WTC11 (cell line): ENCODE measurements around the gene RGL4. TPM values are rescaled to one million over a fixed set of nuclear protein-coding genes. Genes with fewer than 3 reads are reported as not detected.

ENCODE experiments used
- CBFB ChIP-seq: sonication (generic); formaldehyde crosslinking; IDR thresholded peaks from 2 replicates; pipeline ENCODE4 v1.8.1; 2022; ENCODE audit warnings: mild to moderate bottlenecking, low read depth, missing genetic modification reagents
- EMX1 ChIP-seq: fragments of 250-450 bp; sonication (Bioruptor Pico); IDR thresholded peaks from 2 replicates; pipeline ENCODE4 v1.8.0; 2021; ENCODE audit warnings: mild to moderate bottlenecking
- ESRRA ChIP-seq: sonication (generic); formaldehyde crosslinking; IDR thresholded peaks from 2 replicates; pipeline ENCODE4 v1.8.1; 2022; ENCODE audit warnings: mild to moderate bottlenecking, missing genetic modification reagents, borderline replicate concordance
- GRHL2 ChIP-seq: fragments of 250-450 bp; sonication (Bioruptor Pico); IDR thresholded peaks from 2 replicates; pipeline ENCODE4 v1.8.0; 2022; ENCODE audit warnings: mild to moderate bottlenecking, moderate library complexity; ENCODE audit not compliant: insufficient replicate concordance, severe bottlenecking
- JUN ChIP-seq: sonication (generic); formaldehyde crosslinking; IDR thresholded peaks from 2 replicates; pipeline ENCODE4 v1.8.0; 2023; ENCODE audit warnings: mild to moderate bottlenecking, missing genetic modification reagents
- KAT7 ChIP-seq: sonication (generic); formaldehyde crosslinking; IDR thresholded peaks from 2 replicates; pipeline ENCODE4 v1.8.1; 2023; ENCODE audit warnings: missing genetic modification reagents, mild to moderate bottlenecking, borderline replicate concordance
- MXD4 ChIP-seq: fragments of 250-450 bp; sonication (Bioruptor Pico); IDR thresholded peaks from 2 replicates; pipeline ENCODE4 v1.8.0; 2021; ENCODE audit warnings: mild to moderate bottlenecking, moderate library complexity, borderline replicate concordance
- NFE2L1 ChIP-seq: sonication (generic); formaldehyde crosslinking; IDR thresholded peaks from 2 replicates; pipeline ENCODE4 v1.8.1; 2023; ENCODE audit warnings: missing genetic modification reagents
- NR3C1 ChIP-seq: sonication (generic); formaldehyde crosslinking; conservative IDR thresholded peaks from 2 replicates; pipeline ENCODE4 v1.8.1; 2023; ENCODE audit warnings: low read depth, mild to moderate bottlenecking, missing genetic modification reagents
- RORB ChIP-seq: fragments of 250-450 bp; sonication (Bioruptor Pico); IDR thresholded peaks from 2 replicates; pipeline ENCODE4 v1.9.0; 2021; ENCODE audit warnings: mild to moderate bottlenecking
- SMAD3 ChIP-seq: sonication (generic); formaldehyde crosslinking; IDR thresholded peaks from 2 replicates; pipeline ENCODE4 v1.8.0; 2022; ENCODE audit warnings: missing genetic modification reagents, mild to moderate bottlenecking, borderline replicate concordance
- SMAD4 ChIP-seq: sonication (generic); formaldehyde crosslinking; IDR thresholded peaks from 2 replicates; pipeline ENCODE4 v1.8.0; 2022; ENCODE audit warnings: mild to moderate bottlenecking, missing genetic modification reagents
- ZBTB21 ChIP-seq: sonication (generic); formaldehyde crosslinking; IDR thresholded peaks from 2 replicates; pipeline ENCODE4 v1.8.1; 2023; ENCODE audit warnings: mild to moderate bottlenecking, missing genetic modification reagents, borderline replicate concordance
- ZNF121 ChIP-seq: sonication (generic); formaldehyde crosslinking; IDR thresholded peaks from 2 replicates; pipeline ENCODE4 v1.8.0; 2023; ENCODE audit warnings: missing genetic modification reagents
- ZNF138 ChIP-seq: sonication (generic); formaldehyde crosslinking; conservative IDR thresholded peaks from 2 replicates; pipeline ENCODE4 v1.8.1; 2022; ENCODE audit warnings: mild to moderate bottlenecking, moderate library complexity, missing genetic modification reagents
- ZNF232 ChIP-seq: sonication (generic); formaldehyde crosslinking; IDR thresholded peaks from 2 replicates; pipeline ENCODE4 v1.8.0; 2022; ENCODE audit warnings: mild to moderate bottlenecking, missing genetic modification reagents
- ZNF263 ChIP-seq: sonication (generic); formaldehyde crosslinking; IDR thresholded peaks from 2 replicates; pipeline ENCODE4 v1.8.1; 2022; ENCODE audit warnings: low read depth, mild to moderate bottlenecking, moderate library complexity, missing genetic modification reagents
- ZNF423 ChIP-seq: fragments of 250-450 bp; sonication (Bioruptor Pico); IDR thresholded peaks from 2 replicates; pipeline ENCODE4 v2.1.2; 2022; ENCODE audit warnings: mild to moderate bottlenecking, moderate library complexity
- total RNA-seq: library from RNA; stranded (reverse); gene quantifications from 3 replicates; pipeline ENCODE4 v1.2.3, GENCODE V29; 2021
- TF ChIP-seq, protein P1 (sequence below): sonication (generic); formaldehyde crosslinking; IDR thresholded peaks from 2 replicates; pipeline ENCODE4 v1.8.1; 2023; ENCODE audit warnings: mild to moderate bottlenecking, missing genetic modification reagents, borderline replicate concordance
- TF ChIP-seq, protein P2 (sequence below): fragments of 250-450 bp; sonication (Bioruptor Pico); IDR thresholded peaks from 2 replicates; pipeline ENCODE4 v1.9.0; 2021; ENCODE audit warnings: mild to moderate bottlenecking, borderline replicate concordance
- TF ChIP-seq, protein P3 (sequence below): sonication (generic); formaldehyde crosslinking; IDR thresholded peaks from 2 replicates; pipeline ENCODE4 v1.8.0; 2022; ENCODE audit warnings: mild to moderate bottlenecking, missing genetic modification reagents
- TF ChIP-seq, protein P4 (sequence below): sonication (generic); formaldehyde crosslinking; IDR thresholded peaks from 2 replicates; pipeline ENCODE4 v1.8.1; 2022; ENCODE audit warnings: mild to moderate bottlenecking, moderate library complexity, missing genetic modification reagents
- TF ChIP-seq, protein P5 (sequence below): sonication (generic); formaldehyde crosslinking; IDR thresholded peaks from 2 replicates; pipeline ENCODE4 v1.8.0; 2022; ENCODE audit warnings: mild to moderate bottlenecking, missing genetic modification reagents
- TF ChIP-seq, protein P6 (sequence below): sonication (generic); formaldehyde crosslinking; IDR thresholded peaks from 2 replicates; pipeline ENCODE4 v1.8.1; 2022; ENCODE audit warnings: missing genetic modification reagents, borderline replicate concordance

RGL4 gene
- total RNA-seq, 1 experiment from 2014 or later: not detected

DNA sequence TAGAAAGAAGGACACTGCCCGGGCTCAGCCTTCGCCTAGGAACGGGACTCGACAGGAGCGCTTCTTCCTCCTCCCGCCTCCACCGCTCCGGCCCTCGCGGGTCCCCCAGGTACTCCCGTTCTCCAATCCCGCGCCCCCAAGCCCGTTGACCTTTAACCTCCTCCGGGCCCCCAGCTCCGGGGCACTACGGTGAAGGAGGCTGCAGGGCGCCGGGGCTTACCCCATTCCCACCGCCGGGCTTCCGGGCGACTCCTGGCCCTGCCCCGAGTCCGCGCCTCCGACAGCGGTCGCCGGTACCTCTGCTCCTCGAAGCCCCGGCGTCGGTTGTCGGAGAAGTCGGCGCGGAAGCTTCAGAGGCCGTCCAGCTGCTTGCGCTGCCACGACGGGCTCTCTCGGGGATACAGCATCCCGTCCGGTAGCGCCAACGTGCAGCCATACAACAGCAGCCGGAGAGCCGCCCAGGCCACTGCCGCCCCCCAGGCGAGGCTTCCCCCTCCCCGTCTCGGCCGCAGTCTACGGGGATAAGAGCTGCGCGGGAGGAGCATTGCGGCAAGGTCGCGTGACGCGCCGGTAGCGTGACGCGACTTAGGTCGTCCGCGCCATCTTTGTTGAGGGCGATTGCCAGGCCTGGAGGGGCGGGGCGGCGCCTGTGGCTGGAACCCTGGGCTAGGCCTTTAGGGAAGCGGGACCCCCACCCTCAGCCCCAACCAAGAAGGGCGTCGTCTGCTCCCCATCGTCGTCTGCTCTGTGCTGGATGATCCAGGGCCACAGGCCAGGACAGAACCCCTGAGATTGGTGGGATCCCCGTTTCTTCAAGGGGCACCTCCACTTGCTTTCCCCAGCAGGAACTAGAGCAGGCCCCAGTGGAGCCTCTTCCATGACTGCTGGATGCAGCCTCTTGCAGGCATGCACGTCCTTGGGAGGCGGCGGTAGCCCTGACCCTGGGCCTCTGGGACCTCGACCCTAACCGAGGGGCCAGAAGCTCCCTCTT is 26.3 kb downstream of the RGL4 start (continued):
- TF ChIP-seq, protein P1, sequence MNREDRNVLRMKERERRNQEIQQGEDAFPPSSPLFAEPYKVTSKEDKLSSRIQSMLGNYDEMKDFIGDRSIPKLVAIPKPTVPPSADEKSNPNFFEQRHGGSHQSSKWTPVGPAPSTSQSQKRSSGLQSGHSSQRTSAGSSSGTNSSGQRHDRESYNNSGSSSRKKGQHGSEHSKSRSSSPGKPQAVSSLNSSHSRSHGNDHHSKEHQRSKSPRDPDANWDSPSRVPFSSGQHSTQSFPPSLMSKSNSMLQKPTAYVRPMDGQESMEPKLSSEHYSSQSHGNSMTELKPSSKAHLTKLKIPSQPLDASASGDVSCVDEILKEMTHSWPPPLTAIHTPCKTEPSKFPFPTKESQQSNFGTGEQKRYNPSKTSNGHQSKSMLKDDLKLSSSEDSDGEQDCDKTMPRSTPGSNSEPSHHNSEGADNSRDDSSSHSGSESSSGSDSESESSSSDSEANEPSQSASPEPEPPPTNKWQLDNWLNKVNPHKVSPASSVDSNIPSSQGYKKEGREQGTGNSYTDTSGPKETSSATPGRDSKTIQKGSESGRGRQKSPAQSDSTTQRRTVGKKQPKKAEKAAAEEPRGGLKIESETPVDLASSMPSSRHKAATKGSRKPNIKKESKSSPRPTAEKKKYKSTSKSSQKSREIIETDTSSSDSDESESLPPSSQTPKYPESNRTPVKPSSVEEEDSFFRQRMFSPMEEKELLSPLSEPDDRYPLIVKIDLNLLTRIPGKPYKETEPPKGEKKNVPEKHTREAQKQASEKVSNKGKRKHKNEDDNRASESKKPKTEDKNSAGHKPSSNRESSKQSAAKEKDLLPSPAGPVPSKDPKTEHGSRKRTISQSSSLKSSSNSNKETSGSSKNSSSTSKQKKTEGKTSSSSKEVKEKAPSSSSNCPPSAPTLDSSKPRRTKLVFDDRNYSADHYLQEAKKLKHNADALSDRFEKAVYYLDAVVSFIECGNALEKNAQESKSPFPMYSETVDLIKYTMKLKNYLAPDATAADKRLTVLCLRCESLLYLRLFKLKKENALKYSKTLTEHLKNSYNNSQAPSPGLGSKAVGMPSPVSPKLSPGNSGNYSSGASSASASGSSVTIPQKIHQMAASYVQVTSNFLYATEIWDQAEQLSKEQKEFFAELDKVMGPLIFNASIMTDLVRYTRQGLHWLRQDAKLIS (CRISPR knock-in tag): peak; percentile 89
- TF ChIP-seq MXD4 (CRISPR knock-in tag) (no peak), JUN (CRISPR knock-in tag) (peak; percentile 61; the same call in 1 of the 2 replicates), ZBTB21 (CRISPR knock-in tag) (peak; percentile 91), ZNF263 (no peak), CBFB (peak; percentile 96), EMX1 (CRISPR knock-in tag) (no peak), ZNF232 (CRISPR knock-in tag) (no peak), NR3C1 (CRISPR knock-in tag) (0 out of 2 replicates have a peak, but pooled peaks have one; percentile 85), NFE2L1 (CRISPR knock-in tag) (no peak), ESRRA (peak; percentile 67; the same call in 1 of the 2 replicates), SMAD3 (CRISPR knock-in tag) (no peak; the same call in 1 of the 2 replicates), KAT7 (CRISPR knock-in tag) (peak; percentile 69; the same call in 1 of the 2 replicates), RORB (CRISPR knock-in tag) (no peak), ZNF423 (no peak), SMAD4 (CRISPR knock-in tag) (no peak), ZNF138 (CRISPR knock-in tag) (peak; percentile 91; the same call in 1 of the 2 replicates), ZNF121 (0 out of 2 replicates have a peak, but pooled peaks have one; percentile 3), GRHL2 (CRISPR knock-in tag) (no peak)
- TF ChIP-seq, protein P2, sequence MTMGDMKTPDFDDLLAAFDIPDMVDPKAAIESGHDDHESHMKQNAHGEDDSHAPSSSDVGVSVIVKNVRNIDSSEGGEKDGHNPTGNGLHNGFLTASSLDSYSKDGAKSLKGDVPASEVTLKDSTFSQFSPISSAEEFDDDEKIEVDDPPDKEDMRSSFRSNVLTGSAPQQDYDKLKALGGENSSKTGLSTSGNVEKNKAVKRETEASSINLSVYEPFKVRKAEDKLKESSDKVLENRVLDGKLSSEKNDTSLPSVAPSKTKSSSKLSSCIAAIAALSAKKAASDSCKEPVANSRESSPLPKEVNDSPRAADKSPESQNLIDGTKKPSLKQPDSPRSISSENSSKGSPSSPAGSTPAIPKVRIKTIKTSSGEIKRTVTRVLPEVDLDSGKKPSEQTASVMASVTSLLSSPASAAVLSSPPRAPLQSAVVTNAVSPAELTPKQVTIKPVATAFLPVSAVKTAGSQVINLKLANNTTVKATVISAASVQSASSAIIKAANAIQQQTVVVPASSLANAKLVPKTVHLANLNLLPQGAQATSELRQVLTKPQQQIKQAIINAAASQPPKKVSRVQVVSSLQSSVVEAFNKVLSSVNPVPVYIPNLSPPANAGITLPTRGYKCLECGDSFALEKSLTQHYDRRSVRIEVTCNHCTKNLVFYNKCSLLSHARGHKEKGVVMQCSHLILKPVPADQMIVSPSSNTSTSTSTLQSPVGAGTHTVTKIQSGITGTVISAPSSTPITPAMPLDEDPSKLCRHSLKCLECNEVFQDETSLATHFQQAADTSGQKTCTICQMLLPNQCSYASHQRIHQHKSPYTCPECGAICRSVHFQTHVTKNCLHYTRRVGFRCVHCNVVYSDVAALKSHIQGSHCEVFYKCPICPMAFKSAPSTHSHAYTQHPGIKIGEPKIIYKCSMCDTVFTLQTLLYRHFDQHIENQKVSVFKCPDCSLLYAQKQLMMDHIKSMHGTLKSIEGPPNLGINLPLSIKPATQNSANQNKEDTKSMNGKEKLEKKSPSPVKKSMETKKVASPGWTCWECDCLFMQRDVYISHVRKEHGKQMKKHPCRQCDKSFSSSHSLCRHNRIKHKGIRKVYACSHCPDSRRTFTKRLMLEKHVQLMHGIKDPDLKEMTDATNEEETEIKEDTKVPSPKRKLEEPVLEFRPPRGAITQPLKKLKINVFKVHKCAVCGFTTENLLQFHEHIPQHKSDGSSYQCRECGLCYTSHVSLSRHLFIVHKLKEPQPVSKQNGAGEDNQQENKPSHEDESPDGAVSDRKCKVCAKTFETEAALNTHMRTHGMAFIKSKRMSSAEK: no peak
- TF ChIP-seq, protein P3, sequence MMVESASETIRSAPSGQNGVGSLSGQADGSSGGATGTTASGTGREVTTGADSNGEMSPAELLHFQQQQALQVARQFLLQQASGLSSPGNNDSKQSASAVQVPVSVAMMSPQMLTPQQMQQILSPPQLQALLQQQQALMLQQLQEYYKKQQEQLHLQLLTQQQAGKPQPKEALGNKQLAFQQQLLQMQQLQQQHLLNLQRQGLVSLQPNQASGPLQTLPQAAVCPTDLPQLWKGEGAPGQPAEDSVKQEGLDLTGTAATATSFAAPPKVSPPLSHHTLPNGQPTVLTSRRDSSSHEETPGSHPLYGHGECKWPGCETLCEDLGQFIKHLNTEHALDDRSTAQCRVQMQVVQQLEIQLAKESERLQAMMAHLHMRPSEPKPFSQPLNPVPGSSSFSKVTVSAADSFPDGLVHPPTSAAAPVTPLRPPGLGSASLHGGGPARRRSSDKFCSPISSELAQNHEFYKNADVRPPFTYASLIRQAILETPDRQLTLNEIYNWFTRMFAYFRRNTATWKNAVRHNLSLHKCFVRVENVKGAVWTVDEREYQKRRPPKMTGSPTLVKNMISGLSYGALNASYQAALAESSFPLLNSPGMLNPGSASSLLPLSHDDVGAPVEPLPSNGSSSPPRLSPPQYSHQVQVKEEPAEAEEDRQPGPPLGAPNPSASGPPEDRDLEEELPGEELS: peak; percentile 94
- TF ChIP-seq, protein P4, sequence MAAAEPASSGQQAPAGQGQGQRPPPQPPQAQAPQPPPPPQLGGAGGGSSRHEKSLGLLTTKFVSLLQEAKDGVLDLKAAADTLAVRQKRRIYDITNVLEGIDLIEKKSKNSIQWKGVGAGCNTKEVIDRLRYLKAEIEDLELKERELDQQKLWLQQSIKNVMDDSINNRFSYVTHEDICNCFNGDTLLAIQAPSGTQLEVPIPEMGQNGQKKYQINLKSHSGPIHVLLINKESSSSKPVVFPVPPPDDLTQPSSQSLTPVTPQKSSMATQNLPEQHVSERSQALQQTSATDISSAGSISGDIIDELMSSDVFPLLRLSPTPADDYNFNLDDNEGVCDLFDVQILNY: peak; percentile 91
- TF ChIP-seq, protein P5, sequence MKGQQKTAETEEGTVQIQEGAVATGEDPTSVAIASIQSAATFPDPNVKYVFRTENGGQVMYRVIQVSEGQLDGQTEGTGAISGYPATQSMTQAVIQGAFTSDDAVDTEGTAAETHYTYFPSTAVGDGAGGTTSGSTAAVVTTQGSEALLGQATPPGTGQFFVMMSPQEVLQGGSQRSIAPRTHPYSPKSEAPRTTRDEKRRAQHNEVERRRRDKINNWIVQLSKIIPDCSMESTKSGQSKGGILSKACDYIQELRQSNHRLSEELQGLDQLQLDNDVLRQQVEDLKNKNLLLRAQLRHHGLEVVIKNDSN: peak; percentile 97
- TF ChIP-seq, protein P6, sequence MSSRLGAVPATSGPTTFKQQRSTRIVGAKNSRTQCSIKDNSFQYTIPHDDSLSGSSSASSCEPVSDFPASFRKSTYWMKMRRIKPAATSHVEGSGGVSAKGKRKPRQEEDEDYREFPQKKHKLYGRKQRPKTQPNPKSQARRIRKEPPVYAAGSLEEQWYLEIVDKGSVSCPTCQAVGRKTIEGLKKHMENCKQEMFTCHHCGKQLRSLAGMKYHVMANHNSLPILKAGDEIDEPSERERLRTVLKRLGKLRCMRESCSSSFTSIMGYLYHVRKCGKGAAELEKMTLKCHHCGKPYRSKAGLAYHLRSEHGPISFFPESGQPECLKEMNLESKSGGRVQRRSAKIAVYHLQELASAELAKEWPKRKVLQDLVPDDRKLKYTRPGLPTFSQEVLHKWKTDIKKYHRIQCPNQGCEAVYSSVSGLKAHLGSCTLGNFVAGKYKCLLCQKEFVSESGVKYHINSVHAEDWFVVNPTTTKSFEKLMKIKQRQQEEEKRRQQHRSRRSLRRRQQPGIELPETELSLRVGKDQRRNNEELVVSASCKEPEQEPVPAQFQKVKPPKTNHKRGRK (CRISPR knock-in tag): no peak
